ENCODE data around the gene SNRNP25.

SNRNP25 gene

GRCh38 chr16:34648-34987 is 19.0 kb upstream of the SNRNP25 start:
- Histone ChIP-seq H3K9me2 (replicated peaks; ENCODE audit: insufficient read depth, low read length) (no peaks in the 10 kb centered on the region), H3K27ac (ENCODE audit: low read depth, low read length) (no peak overlapping the region)

GRCh38 chr16:35011-35677 is 18.5 kb upstream of the SNRNP25 start:
- Histone ChIP-seq H2AFZ (ENCODE audit: low read depth, low read length, severe bottlenecking) (no peak overlapping the region), H4K20me1 (ENCODE audit: low read depth, low read length) (no peaks in the 10 kb centered on the region; the same call in 1 of the 2 replicates), H3K4me3 (ENCODE audit: insufficient read depth, low read length, poor library complexity, severe bottlenecking) (no peak overlapping the region), H3F3A (ENCODE audit: insufficient read depth) (no peaks in the 10 kb centered on the region), H3K79me2 (ENCODE audit: insufficient read depth, low read length) (no peaks in the 10 kb centered on the region), H3K27ac (ENCODE audit: low read depth, low read length) (no peak overlapping the region), H3K9me3 (ENCODE audit: insufficient read depth, low read length) (no peaks in the 10 kb centered on the region), H3K9ac (ENCODE audit: low read length) (no peak overlapping the region), H3K4me2 (ENCODE audit: low read depth, low read length, poor library complexity, severe bottlenecking) (no peak overlapping the region), H3K27me3 (ENCODE audit: low read length) (no peaks in the 10 kb centered on the region), H3K9me2 (replicated peaks; ENCODE audit: insufficient read depth, low read length) (no peaks in the 10 kb centered on the region), H3K36me3 (ENCODE audit: low read length) (no peaks in the 10 kb centered on the region)
- TF ChIP-seq CTCF (IDR thresholded peaks at IDR 0.05; ENCODE audit: insufficient read depth, low read length, poor library complexity, severe bottlenecking), result no peak
- TF ChIP-seq EZH2phosphoT487 (conservative IDR thresholded peaks at IDR 0.05; ENCODE audit: low read length), result no peak

More at GRCh38 chr16:34648-34987, 19.0 kb upstream of the SNRNP25 start:
- H2AFZ ChIP-seq (ENCODE audit: low read depth, low read length, severe bottlenecking), result no peak overlapping the region
- H3K4me2 ChIP-seq (ENCODE audit: low read depth, low read length, poor library complexity, severe bottlenecking), result no peak overlapping the region
- H3K9me3 ChIP-seq (ENCODE audit: insufficient read depth, low read length), result no peaks in the 10 kb centered on the region
- no peak overlapping the region for H3K9ac ChIP-seq (ENCODE audit: low read length)
- no peaks in the 10 kb centered on the region for H3K36me3 ChIP-seq (ENCODE audit: low read length)
- no peaks in the 10 kb centered on the region; the same call in 1 of the 2 replicates for H4K20me1 ChIP-seq (ENCODE audit: low read depth, low read length)
- no peaks in the 10 kb centered on the region for H3K79me2 ChIP-seq (ENCODE audit: insufficient read depth, low read length)
- no peaks in the 10 kb centered on the region for H3K27me3 ChIP-seq (ENCODE audit: low read length)
- TF ChIP-seq CTCF (IDR thresholded peaks at IDR 0.05; ENCODE audit: insufficient read depth, low read length, poor library complexity, severe bottlenecking) (no peak), EZH2phosphoT487 (conservative IDR thresholded peaks at IDR 0.05; ENCODE audit: low read length) (no peak)
- no peak overlapping the region for H3K4me3 ChIP-seq (ENCODE audit: insufficient read depth, low read length, poor library complexity, severe bottlenecking)
- no peaks in the 10 kb centered on the region for H3F3A ChIP-seq (ENCODE audit: insufficient read depth)

GRCh38 chr16:35678-36305 is 17.8 kb upstream of the SNRNP25 start:
- Histone ChIP-seq H3K79me2 (ENCODE audit: insufficient read depth, low read length) (no peaks in the 10 kb centered on the region), H2AFZ (ENCODE audit: low read depth, low read length, severe bottlenecking) (no peak overlapping the region), H3K4me3 (ENCODE audit: insufficient read depth, low read length, poor library complexity, severe bottlenecking) (no peak overlapping the region), H3K4me2 (ENCODE audit: low read depth, low read length, poor library complexity, severe bottlenecking) (no peak overlapping the region), H3K9ac (ENCODE audit: low read length) (no peak overlapping the region), H3K9me2 (replicated peaks; ENCODE audit: insufficient read depth, low read length) (no peaks in the 10 kb centered on the region), H3K27me3 (ENCODE audit: low read length) (no peaks in the 10 kb centered on the region), H3K9me3 (ENCODE audit: insufficient read depth, low read length) (no peaks in the 10 kb centered on the region), H3K27ac (ENCODE audit: low read depth, low read length) (no peak overlapping the region), H3K36me3 (ENCODE audit: low read length) (no peaks in the 10 kb centered on the region), H3F3A (ENCODE audit: insufficient read depth) (no peaks in the 10 kb centered on the region), H4K20me1 (ENCODE audit: low read depth, low read length) (no peaks in the 10 kb centered on the region; the same call in 1 of the 2 replicates)
- TF ChIP-seq CTCF (IDR thresholded peaks at IDR 0.05; ENCODE audit: insufficient read depth, low read length, poor library complexity, severe bottlenecking) (no peak), EZH2phosphoT487 (conservative IDR thresholded peaks at IDR 0.05; ENCODE audit: low read length) (no peak)

Data from SU-DHL-6 (cell line).